Gastroesophageal sphincter (tissue), 4 donors: ENCODE data around the gene KLC3. TPM values are rescaled to one million over a fixed set of nuclear protein-coding genes. Genes with fewer than 3 reads are reported as not detected.

Experiments
- ATAC-seq: fragments of 150-250 bp; one replicate; pipeline ENCODE4 v1.9.1; 2016; ENCODE audit warnings: mild to moderate bottlenecking, moderate library complexity
- H3K27ac ChIP-seq, 4 donors: fragments of 200-600 bp; sonication (generic) in 3 of 4; 1 replicate in 3 of 4; 2 replicates in 1 of 4; pipeline ENCODE4 v1.5.1; 2016 to 2019
- H3K27me3 ChIP-seq: fragments of 200-600 bp; sonication (generic); one replicate; pipeline ENCODE4 v1.5.1; 2019
- H3K36me3 ChIP-seq, 2 donors: fragments of 200-600 bp; sonication (generic); one replicate each; pipeline ENCODE4 v1.5.1; 2019; ENCODE audit warnings: control low read depth in 1 of 2
- H3K4me1 ChIP-seq, 3 donors: fragments of 200-600 bp; sonication (generic); 1 replicate in 2 of 3; 2 replicates in 1 of 3; pipeline ENCODE4 v1.5.1; 2016 to 2019; ENCODE audit warnings: control low read depth in 2 of 3
- H3K4me3 ChIP-seq, 2 donors: fragments of 200-600 bp; sonication (generic); one replicate each; pipeline ENCODE4 v1.5.1; 2019; ENCODE audit warnings: mild to moderate bottlenecking in 1 of 2, moderate library complexity in 1 of 2
- H3K9me3 ChIP-seq, 3 donors: fragments of 200-600 bp; sonication (generic); one replicate each; pipeline ENCODE4 v1.5.1; 2017 to 2019; ENCODE audit warnings: control low read depth in 2 of 3
- CTCF ChIP-seq, 4 experiments: fragments of 200-600 bp in 2 of 4; fragments of 450-650 bp in 2 of 4; sonication (generic) in 1 of 4; IDR thresholded peaks; one replicate each; pipeline ENCODE4 v1.5.1; 2017 to 2019; ENCODE audit warnings: antibody characterized with exemption in 4 of 4, mild to moderate bottlenecking in 2 of 4, moderate library complexity in 2 of 4
- EP300 ChIP-seq: sonication (generic); formaldehyde crosslinking; IDR thresholded peaks from one replicate; pipeline ENCODE4 v1.6.1; 2017; ENCODE audit warnings: antibody characterized with exemption, mild to moderate bottlenecking
- POLR2A ChIP-seq, 2 donors: fragments of 450-650 bp; IDR thresholded peaks; one replicate each; pipeline ENCODE4 v1.6.1; 2017; ENCODE audit warnings: antibody characterized with exemption in 2 of 2, mild to moderate bottlenecking in 2 of 2, moderate library complexity in 1 of 2
- POLR2AphosphoS5 ChIP-seq: sonication (generic); formaldehyde crosslinking; IDR thresholded peaks from one replicate; pipeline ENCODE4 v1.6.1; 2017; ENCODE audit warnings: antibody characterized with exemption
- WGBS, 2 donors: methylation state at CpG; one replicate each; pipeline ENCODE4 v1.1.5; 2018; ENCODE audit warnings: low coverage in 1 of 2; 5-methylcytosine and 5-hydroxymethylcytosine counted together
- total RNA-seq, 4 donors: library from RNA; depleted of rRNA; stranded (reverse); fragments of >200 nt; gene quantifications; one replicate each; pipeline ENCODE4 v1.1.0, GENCODE V29; 2016

Gene KLC3
- total RNA-seq, 4 donors from 2014 or later = 1.3 TPM; not detected in 3

GRCh38 chr19:45314708-45315245 is 25.8 kb upstream of the KLC3 start:
- Histone ChIP-seq H3K9me3 (no peaks in the 10 kb centered on the region), H3K4me1 (peaks cover 0 to 5% (median 0%) of the 10 kb centered on the region in 3 donors), H3K27ac (no peak overlapping the region), H3K4me3 (no peak overlapping the region), H3K36me3 (no peaks in the 10 kb centered on the region), H3K27me3 (no peaks in the 10 kb centered on the region)
- no peak for ATAC-seq
- no peak for TF ChIP-seq POLR2AphosphoS5
- TF ChIP-seq EP300 = no peak
- TF ChIP-seq POLR2A (IDR thresholded peaks at IDR 0.05) = no peak
- TF ChIP-seq CTCF (IDR thresholded peaks at IDR 0.05) = no peak
- WGBS, 2 donors = 73 to 78% methylated on average over 3 to 7 of the region's 8 CpGs

GRCh38 chr19:45315304-45315703 is 25.2 kb upstream of the KLC3 start:
- TF ChIP-seq EP300 (no peak), POLR2A (IDR thresholded peaks at IDR 0.05) (no peak), POLR2AphosphoS5 (no peak), CTCF (IDR thresholded peaks at IDR 0.05) (no peak)
- H3K4me3 ChIP-seq = no peak overlapping the region
- H3K27ac ChIP-seq = no peak overlapping the region
- whole genome bisulfite sequencing, 2 donors = 52 to 83% methylated on average over 1 to 4 of the region's 21 CpGs
- no peaks in the 10 kb centered on the region for H3K27me3 ChIP-seq
- no peaks in the 10 kb centered on the region for H3K9me3 ChIP-seq
- H3K4me1 ChIP-seq = peaks cover 0 to under 1% (median 0%) of the 10 kb centered on the region in 3 donors
- no peaks in the 10 kb centered on the region for H3K36me3 ChIP-seq
- ATAC-seq = no peak

DNA sequence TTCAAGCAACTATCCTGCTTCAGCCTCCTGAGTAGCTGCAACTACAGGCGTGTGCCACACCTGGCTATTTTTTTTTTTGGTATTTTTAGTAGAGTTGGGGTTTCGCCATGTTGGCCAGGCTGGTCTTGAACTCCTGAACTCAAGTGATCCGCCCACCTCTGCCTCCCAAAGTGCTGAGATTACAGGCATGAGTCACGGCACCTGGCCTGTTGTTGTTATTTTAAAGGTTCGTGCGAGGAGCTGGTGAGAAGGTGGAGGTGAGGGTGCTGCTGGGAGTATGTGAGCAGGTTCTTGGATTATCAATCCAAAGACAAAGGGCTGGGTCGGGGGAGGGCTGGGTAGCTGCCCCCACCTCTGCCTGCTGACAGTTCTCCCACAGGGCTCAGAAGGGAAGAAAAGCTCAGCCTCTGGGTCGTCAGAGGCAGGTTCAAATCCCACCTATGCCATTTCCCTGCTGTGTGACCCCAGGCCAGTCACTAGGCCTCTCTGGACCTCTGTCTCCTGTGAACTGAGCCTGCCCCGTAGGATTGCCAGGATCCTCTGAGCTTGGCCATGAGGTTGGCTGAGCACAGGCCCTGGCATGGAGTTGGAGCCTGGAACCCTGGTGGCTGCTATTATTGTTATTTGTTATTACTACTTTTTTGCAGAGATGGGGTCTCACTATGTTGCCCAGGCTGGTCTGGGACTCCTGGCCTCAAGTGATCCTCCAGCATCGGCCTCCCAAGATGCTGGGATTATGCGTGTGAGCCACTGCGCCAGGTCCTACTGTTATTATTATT is 19.4 kb upstream of the KLC3 start:
- Histone ChIP-seq H3K4me3 (no peak overlapping the region), H3K9me3 (no peaks in the 10 kb centered on the region), H3K27ac (no peak overlapping the region), H3K27me3 (peaks cover 20% of the 10 kb centered on the region), H3K4me1 (peaks cover 0 to 37% (median 9%) of the 10 kb centered on the region in 3 donors), H3K36me3 (no peaks in the 10 kb centered on the region)
- no peak for ATAC-seq
- 65 to 67% methylated on average over 1 to 2 of the region's 12 CpGs for WGBS, 2 donors
- TF ChIP-seq EP300 = no peak
- no peak for TF ChIP-seq POLR2A (IDR thresholded peaks at IDR 0.05)
- TF ChIP-seq POLR2AphosphoS5 = no peak
- no peak for TF ChIP-seq CTCF (IDR thresholded peaks at IDR 0.05)

- Histone ChIP-seq H3K4me3 (no peak overlapping the region), H3K9me3 (no peaks in the 10 kb centered on the region), H3K36me3 (no peaks in the 10 kb centered on the region), H3K27me3 (peaks cover 20% of the 10 kb centered on the region), H3K4me1 (peaks cover 0 to 43% (median 9%) of the 10 kb centered on the region in 3 donors), H3K27ac (peak overlapping the region in 2 of 4 donors; percentile 78 to 80)
- WGBS, 2 donors = no CpG with 5 or more reads among the region's 7 CpGs
- no peak for TF ChIP-seq POLR2A (IDR thresholded peaks at IDR 0.05)
- TF ChIP-seq CTCF (IDR thresholded peaks at IDR 0.05) = no peak
- no peak for TF ChIP-seq POLR2AphosphoS5
- no peak for TF ChIP-seq EP300
- ATAC-seq = no peak
Observed at GRCh38 chr19:45321848-45322247, 18.7 kb upstream of the KLC3 start.

DNA sequence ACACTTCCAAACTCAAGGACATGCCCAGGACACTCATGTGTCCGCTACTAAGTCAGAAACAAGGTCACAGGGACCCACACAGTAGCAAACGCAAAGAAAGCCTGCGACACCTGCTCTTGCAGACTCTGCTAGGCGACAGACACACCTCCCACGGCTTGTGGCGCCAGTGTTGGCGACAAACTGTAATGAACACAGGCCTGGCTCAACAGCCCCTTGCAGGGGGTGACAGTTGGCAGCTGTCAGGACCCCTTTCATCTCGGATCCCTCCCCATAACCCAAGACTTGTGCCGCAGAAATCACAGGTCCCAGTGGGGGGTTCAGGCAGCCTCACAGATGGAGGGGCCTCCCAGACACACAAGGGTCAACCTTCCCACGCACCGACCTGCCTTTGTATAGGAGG is 18.2 kb upstream of the KLC3 start:
- Histone ChIP-seq H3K4me3 (no peak overlapping the region), H3K9me3 (no peaks in the 10 kb centered on the region), H3K27ac (peak overlapping the region in 3 of 4 donors; percentile 63 to 80 (median 78)), H3K4me1 (peaks cover 0 to 43% (median 9%) of the 10 kb centered on the region in 3 donors), H3K36me3 (no peaks in the 10 kb centered on the region), H3K27me3 (peaks cover 20% of the 10 kb centered on the region)
- TF ChIP-seq POLR2AphosphoS5 = no peak
- no peak for TF ChIP-seq CTCF (IDR thresholded peaks at IDR 0.05)
- no peak for TF ChIP-seq POLR2A (IDR thresholded peaks at IDR 0.05)
- TF ChIP-seq EP300 = no peak
- 60 to 73% methylated on average over 1 to 2 of the region's 11 CpGs for WGBS, 2 donors
- no peak for ATAC-seq
